ENCODE data around the gene MAEL.

Gene MAEL

DNA sequence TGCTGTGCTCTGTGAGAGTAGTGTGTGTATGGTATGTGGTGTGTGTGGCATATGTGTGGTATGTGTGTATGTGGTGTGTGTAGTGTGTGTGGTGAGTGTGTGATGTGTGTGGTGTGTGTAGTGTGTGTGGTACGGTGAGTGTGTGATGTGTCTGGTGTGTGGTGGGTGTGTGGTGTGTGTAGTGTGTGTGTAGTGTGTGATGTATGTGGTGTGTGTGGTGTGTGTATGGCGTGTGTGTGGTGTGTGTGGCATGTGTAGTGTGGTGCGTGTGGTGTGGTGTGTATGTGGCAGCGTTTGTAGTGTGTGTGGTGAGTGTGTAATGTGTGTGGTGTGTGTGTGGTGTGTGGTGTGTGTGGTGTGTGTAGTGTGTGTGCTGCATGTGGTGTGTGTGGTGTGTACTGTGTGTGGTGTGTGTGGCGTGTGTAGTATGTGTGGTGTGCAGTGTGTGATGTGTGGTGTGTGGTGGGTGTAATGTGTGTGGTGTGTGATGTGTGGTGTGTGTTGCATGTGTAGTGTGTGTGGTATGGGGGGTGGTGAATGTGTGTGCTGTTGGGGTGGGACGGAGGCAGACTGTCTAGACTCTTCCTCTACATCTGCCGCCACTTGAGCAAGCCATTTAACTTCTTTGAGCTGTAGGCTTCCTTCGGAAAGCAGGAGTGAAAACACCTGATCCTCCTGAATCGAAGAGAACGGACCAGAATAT is 67.6 kb downstream of the MAEL start:
- no peak for DNase-seq (ENCODE audit: low spot score)

DNA sequence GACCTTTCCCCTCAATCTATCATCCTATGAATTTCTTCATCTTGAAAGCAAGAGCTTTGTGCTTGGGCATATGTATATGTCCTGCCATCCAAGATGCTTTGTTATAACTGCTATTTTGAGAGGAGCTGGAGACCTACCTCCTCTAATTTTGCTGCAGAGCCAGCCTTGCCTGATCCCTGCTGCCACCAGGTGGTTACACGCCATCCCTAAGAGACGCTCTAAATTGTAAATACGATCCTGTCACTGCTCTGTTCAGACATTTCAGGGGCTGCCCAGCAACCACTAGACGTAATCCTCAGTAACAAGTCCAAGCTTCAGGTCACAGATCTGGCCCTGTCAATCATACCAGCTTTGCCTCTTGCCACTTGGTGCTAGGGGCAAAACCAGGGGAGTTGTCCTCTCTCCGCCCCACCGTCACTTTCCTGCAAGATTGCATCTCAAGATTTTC is 68.2 kb downstream of the MAEL start:
- no peak for DNase-seq (ENCODE audit: low spot score)

DNA sequence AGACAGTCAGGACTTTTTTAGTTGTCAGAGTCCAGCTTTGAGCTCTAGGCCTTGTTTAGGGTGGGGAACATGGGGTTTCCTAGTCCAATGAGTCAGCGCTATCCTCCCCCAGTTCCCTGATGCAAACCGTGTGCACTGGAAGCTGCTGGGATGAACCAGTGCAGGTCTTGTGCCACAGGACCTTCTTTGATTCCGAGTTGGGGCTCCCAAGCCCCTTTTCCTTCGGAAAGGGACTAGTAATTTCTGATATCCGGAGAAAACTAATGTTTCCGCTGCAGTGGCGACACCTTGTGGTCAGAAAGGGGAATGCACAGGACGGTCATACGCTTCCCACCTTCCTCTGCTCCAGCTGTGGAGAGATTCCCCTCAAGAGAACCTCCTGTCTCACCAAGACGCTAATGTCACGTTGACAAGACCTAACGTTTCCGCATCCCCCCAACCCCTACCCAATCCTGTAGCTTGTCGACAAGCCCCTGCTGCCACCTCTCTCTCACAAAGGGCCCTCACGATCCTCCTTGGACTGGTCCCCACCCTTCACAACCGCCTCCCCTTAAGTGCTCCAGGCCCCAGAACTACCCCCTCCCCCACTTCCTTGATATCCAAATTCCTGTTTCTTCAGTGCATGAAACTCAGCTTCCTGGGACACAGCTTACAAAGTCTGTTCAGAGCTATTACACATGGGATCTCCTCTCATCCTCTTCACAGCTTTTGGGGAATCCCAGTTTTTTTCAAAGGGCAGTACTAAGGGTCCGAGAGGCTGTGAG is 70.1 kb downstream of the MAEL start:
- peak; percentile 79 for DNase-seq (ENCODE audit: low spot score)

DNA sequence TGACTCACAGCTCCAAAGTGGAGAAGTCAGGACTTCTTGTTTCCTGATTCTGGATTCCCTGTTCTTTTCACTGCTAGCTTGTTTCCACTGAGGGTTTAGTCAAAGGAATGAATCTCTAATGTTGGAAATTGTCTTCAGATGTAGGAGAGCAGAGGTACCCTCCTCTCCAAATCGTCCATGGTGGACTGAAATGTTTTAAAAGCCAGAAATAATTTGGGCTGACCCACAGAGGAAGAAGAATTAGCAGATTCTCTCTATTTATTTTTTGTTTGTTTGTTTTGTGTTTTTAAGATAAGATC is 70.7 kb downstream of the MAEL start:
- DNase-seq (ENCODE audit: low spot score) = no peak

DNA sequence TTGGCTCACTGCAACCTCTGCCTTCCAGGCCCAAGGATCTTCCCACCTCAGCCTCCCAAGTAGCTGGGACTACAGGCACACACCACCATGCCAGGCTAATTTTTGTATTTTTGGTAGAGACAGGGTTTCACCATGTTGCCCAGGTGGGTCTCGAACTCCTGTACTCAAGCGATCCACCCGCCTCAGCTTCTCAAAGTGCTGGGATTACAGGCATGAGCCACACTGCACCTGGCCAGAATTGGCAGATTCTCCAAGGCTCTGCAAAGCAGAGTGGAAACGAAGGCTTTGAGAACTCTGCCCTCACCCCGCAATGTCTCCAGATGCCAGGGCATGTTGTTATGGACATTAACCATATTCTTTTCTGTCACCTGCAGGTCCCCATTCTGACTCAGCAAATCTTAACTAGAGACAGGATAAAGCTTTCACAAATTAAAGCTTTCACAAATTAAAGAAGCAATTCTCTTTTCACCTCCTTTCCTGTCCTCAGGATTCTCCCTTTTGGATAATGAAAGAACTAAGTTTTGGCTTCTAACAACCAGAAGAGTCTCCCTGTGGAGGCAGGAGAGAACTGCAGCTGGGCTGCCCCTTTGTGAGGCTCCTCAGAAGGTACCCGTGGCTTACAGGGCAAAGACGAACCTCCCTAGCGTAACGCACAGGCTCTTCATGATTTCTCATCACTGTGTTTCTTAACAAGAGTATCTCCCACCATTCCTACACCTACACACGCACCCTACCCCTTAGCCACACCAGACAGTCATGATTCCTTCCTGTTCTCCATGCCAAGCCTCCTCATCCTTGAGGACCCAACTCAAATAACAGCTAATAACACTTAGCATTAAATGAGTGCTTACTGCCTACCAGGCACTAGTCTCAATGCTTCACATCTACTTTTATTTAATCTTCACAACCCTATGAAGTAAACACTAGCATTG is 71.3 kb downstream of the MAEL start:
- no peak for DNase-seq (ENCODE audit: low spot score)

DNA sequence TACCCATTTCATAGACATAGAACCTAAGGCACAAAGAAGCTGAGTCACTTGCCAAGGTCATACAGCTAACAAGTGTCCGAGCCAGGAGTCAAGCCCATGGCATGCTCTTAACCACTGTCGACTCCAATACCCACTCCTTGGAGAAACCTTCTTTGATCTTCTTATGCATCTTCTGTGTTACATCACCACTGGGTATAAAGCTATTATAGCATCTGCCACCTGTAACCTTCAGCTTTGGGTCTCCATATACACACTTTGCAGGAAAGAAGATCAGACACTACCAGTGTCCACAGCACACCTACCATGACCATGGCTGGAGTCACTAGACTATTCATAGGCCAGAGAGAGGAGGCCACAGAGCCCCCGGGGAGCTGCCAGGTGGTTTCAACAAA is 72.0 kb downstream of the MAEL start:
- DNase-seq (ENCODE audit: low spot score) = no peak

DNA sequence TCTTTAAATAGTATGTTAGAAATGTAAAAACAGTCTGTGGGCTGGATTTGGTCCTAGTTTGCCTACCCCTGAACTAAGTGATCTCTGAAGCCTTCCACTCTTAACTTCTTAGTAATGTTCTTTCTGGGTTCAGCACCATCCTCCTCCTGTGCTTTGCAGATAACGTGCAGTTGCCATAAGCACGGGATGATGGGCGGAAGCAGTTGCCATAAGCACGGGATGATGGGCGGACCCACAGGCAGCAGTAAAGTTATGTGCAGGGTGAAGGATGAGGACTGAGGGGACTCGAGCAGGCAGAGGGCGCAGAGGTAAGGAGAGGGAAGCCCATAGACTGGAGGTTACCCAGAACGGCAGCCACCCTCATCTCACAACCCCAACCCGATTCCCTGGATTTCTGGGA is 75.5 kb downstream of the MAEL start:
- no peak for DNase-seq (ENCODE audit: low spot score)

DNA sequence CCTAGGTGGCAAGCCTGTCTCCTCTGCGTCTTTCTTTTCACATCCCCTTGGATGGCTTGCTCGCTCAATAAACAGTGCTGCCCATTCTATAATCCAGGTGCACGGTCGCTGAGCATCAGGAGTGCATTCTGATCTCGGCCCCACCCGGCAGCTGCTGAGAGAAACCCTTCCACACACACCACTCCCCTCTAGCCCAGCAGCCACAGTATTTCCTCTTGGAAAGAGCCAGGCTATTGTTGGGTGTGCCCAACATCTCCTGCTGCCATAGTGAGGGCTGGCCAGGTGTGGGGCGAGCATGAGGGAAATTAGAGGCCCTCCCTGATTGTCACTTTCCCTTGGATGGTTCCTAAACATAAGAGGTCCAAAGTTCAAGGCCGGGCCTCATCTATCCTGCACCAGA is 76.4 kb downstream of the MAEL start:
- DNase-seq (ENCODE audit: low spot score) = no peak

DNA sequence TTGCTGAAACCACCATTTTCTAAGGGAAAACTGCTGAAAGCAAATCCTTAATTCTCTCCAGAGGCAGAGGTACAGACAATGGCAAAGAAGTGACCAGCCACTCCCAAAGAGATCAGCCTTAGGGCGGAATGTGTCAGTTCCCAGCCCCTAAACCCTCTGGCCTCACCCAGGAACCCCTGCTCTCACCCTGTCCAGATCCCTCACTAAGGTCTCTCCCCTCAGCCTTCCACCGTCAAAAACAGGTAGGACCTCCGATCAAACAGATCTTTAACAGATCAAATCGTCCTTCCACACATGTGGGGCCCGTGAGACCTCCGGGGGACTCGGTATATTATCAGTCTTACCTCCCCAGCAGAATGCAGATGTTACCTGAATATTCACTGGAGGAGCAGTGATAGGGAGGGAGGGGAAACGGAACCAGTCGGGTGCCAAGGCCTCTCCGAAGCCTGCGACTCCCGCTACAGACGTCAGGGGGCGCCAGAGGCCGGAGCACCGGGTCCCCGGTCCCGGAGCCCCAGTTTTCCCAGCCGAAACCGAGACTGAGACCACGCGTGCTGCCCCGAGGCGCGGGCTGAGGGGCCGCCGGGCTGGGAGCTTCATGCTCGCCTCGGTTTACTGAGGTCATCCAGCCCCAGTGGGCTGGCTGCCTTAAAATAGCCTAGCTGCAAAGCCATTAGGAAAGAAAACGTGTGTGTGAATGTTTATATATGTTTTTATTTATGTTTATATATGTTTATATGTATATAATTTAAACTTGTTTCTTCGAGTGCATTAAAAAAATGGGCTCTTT is 77.4 kb downstream of the MAEL start:
- peak; percentile 95 for DNase-seq (ENCODE audit: low spot score)

DNA sequence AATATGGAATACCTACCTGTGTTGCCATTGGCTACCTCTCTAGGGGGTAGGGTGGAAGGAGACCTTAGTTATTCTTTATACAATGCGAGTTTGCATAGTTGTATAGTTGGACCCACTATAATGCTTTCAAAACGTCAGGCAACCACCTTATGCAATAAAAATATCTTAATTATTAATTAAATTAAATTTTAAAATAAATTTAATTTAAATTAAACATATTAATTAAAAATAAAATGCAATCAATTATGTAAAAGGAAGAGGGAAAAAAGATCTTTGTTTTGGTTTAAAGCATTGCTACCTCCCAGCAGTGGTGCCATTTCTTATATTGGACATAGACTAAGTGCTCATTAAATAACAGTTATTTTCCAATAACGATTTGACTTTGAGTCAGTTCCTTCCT is 78.8 kb downstream of the MAEL start:
- no peak for DNase-seq (ENCODE audit: low spot score)

DNA sequence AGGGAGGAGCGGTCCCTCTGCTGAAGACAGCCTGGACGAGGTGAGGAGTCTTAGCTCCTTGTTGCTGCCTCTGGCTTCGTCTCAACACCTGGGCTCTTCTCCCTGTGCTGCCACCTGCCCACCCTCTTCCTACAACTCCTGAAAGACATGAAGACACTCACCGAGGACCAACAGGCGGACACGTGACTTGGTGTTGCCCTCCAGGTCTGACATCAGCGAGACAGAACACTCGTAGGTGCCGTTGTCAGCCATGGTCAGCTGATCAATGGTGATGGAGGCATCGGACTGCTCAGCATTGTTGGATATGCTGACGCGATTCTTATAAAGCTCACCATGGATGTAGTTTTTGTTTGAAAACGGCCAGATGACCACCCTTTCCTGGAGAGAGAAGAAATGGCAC is 79.7 kb downstream of the MAEL start:
- DNase-seq (ENCODE audit: low spot score) = no peak

DNA sequence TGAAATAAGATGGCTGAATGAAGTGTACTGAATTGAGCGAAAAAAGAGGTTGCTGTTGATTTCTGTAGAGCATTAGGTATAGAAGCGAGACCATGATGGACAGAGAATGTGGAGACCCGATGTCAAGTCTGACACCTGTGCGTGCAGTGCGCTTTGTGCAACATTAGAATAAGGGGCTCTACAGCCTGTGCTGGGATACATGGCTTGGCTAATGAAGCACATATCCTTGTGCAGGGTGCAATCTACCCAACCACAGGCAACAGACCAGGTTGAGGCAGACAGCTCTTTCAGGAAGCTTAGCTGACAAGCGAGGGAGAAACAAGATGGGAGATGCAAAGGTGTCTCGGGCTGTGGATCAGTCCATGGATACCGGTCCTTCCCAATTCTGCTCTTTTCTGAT is 82.2 kb downstream of the MAEL start:
- no peak for DNase-seq (ENCODE audit: low spot score)
